Stomach (tissue), 19 donors: ENCODE data around the gene RAD51AP1. TPM values are rescaled to one million over a fixed set of nuclear protein-coding genes. Genes with fewer than 3 reads are reported as not detected.

Source experiments
- DNase-seq, 2 donors: peaks; one replicate each; pipeline versions ENCODE4 v3.0.0 to v3.0.0-alpha.2; 2013 to 2019
- H3K27ac ChIP-seq, 5 donors: fragments of 200-600 bp in 4 of 5; sonication (generic) in 4 of 5; one replicate each; pipeline ENCODE4 v1.5.1; 2013 to 2019; ENCODE audit warnings: mild to moderate bottlenecking in 1 of 5, moderate library complexity in 1 of 5
- H3K27me3 ChIP-seq, 3 donors: fragments of 200-600 bp; sonication (generic); one replicate each; pipeline ENCODE4 v1.5.1; 2017 to 2019; ENCODE audit warnings: mixed run types in 1 of 3
- H3K36me3 ChIP-seq, 4 donors: fragments of 200-600 bp; sonication (generic); 1 replicate in 3 of 4; 2 replicates in 1 of 4; pipeline ENCODE4 v1.5.1; 2016 to 2019
- H3K4me1 ChIP-seq, 4 donors: fragments of 200-600 bp; sonication (generic); one replicate each; pipeline ENCODE4 v1.5.1; 2016 to 2019
- H3K4me3 ChIP-seq, 4 donors: fragments of 200-600 bp; sonication (generic) in 3 of 4; one replicate each; pipeline ENCODE4 v1.5.1; 2016 to 2019; ENCODE audit warnings: mild to moderate bottlenecking in 1 of 4
- H3K9me3 ChIP-seq, 4 donors: fragments of 200-600 bp; sonication (generic); one replicate each; pipeline ENCODE4 v1.5.1; 2016 to 2019
- EP300 ChIP-seq: sonication (generic); formaldehyde crosslinking; IDR thresholded peaks from one replicate; pipeline ENCODE4 v1.6.1; 2017; ENCODE audit warnings: antibody characterized with exemption
- POLR2A ChIP-seq, 4 donors: fragments of 450-650 bp; IDR thresholded peaks; one replicate each; pipeline ENCODE4 v1.6.1; 2016; ENCODE audit warnings: antibody characterized with exemption in 4 of 4, control low read depth in 2 of 4, mild to moderate bottlenecking in 1 of 4, moderate library complexity in 1 of 4
- POLR2AphosphoS5 ChIP-seq, 3 donors: sonication (generic); formaldehyde crosslinking; IDR thresholded peaks; one replicate each; pipeline ENCODE4 v1.6.1; 2016; ENCODE audit warnings: antibody characterized with exemption in 3 of 3
- WGBS, 5 donors: extraction: QIAGEN DNeasy Blood & Tissue Kit in 3 of 5; methylation state at CpG; one replicate each; pipeline versions ENCODE4 v1.1.5 to v1.1.7; 2013 to 2018; 5-methylcytosine and 5-hydroxymethylcytosine counted together
- intact Hi-C: fragments of 100-400 bp; cut with DNase I; formaldehyde crosslinking; loops from one replicate; pipeline ENCODE4 v1.15.1; 2023; ENCODE audit warnings: low total_unique reads
- long read RNA-seq, 10 donors: transcript quantifications; one replicate each; lab custom pipeline, GENCODE V29; 2026
- polyA plus RNA-seq, 3 donors: library from polyadenylated mRNA; stranded (reverse); fragments of 200-250 nt; gene quantifications; one replicate each; pipeline ENCODE4 v1.2.3, GENCODE V29; 2013
- total RNA-seq, 5 donors: library from RNA; depleted of rRNA; stranded (reverse); fragments of >200 nt; gene quantifications; one replicate each; pipeline versions ENCODE4 v1.1.0 to v1.2.3, GENCODE V29; 2014 to 2016
- TF ChIP-seq, protein P1 (sequence below), 7 experiments: fragments of 450-650 bp in 4 of 7; fragments of 200-600 bp in 3 of 7; sonication (generic) in 3 of 7; IDR thresholded peaks; one replicate each; pipeline ENCODE4 v1.5.1; 2016 to 2019; ENCODE audit warnings: antibody characterized with exemption in 7 of 7, control low read depth in 2 of 7, mild to moderate bottlenecking in 1 of 7
- donor health status: healthy with polysubstance abuse.
- donor health status: Bipolar disorder and iron deficiency.
- donor health status: healthy.

The RAD51AP1 gene
- total RNA-seq (10 to 100 TPM in 2 of 5 donors, 1 to 10 TPM in 2, not detected in 1; 4.6 to 20.2 (median 10.6) TPM), polyA plus RNA-seq (1 to 10 TPM; 2.5 to 5.0 (median 4.3) TPM)
- long read RNA-seq, donor 1, partial matches to known transcripts = 0 of 1 reads
- long read RNA-seq, donor 1, other reads (novel, unspliced or antisense) = 0 of 1 reads
- long read RNA-seq, donor 2 = 0 reads
- long read RNA-seq, donor 3, partial matches to known transcripts = 0 of 2 reads
- long read RNA-seq, donor 3, other reads (novel, unspliced or antisense) = 0 of 2 reads
- long read RNA-seq, donor 4 = 0 reads
- long read RNA-seq, donor 5, partial matches to known transcripts = 0 of 2 reads
- long read RNA-seq, donor 5, other reads (novel, unspliced or antisense) = 0 of 2 reads
- long read RNA-seq, donor 6, partial matches to known transcripts = 0 of 2 reads
- long read RNA-seq, donor 6, other reads (novel, unspliced or antisense) = 0 of 2 reads
- long read RNA-seq, donor 7, partial matches to known transcripts = 0 of 2 reads
- long read RNA-seq, donor 7, other reads (novel, unspliced or antisense) = 0 of 2 reads
- long read RNA-seq, donor 8 = 0 reads
- long read RNA-seq, donor 9, partial matches to known transcripts = 0 of 4 reads
- long read RNA-seq, donor 9, other reads (novel, unspliced or antisense) = 0 of 4 reads
- long read RNA-seq, donor 10 = 0 reads

DNA sequence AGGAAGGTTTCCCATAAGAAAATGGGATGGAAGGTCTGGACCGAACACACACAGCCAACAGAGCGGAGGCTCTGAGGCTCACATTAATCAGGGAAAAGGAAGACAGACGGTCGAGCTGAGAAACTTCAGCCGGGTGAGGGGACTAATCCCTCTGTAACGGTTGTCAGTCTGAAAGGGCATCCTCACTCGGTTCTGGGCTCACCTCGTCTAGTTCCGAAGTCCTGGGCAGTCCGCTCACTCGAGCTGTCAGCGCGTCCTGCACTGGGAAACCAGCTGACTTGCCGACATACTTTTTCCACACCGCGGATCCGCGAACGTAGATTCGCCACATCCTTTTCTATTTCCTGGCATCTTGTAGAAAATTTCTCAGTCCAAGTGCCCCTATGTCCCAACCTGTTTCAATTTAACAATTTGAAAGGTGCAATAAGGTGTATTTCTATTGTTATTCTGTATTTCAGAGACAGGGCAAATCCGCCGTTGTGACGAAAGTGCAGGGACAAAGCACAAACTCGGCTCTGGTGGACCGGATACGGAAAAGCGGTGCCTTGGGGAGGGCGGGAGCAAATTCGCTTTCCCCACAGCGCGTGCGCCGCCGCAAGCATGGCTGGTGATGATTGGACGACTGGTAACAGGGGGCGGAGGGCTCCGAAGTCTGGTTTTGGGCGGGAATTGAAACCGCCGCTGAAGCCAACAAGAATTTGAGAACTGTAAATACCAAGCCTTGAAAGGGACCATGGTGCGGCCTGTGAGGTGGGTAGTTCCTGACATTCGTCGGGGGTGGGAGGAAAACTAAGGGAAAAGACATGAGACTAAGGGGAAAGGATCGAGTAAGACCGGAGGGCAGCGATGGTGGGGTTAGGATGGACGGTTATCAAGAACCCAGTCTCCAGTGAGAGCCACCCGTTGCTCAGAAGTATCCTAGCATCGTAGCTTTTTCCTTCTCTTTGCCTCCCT, at the start of gene RAD51AP1:
RAD51AP1 (plus strand) TSS at position 684 of the 954 bp plus-strand sequence; CDS start at position 734, 50 bp downstream.
- WGBS, 5 donors = 0 to 1% (median 0%) methylated on average over 48 to 49 of the region's 49 CpGs
- Histone ChIP-seq H3K4me1 (peaks cover 7 to 31% (median 24%) of the 10 kb centered on the region in 4 donors), H3K36me3 (peaks cover 5 to 20% (median 18%) of the 10 kb centered on the region in 4 donors), H3K27me3 (no peaks in the 10 kb centered on the region), H3K9me3 (no peaks in the 10 kb centered on the region), H3K27ac (peak within 1 kb of the TSS; percentile 63 to 96 (median 93)), H3K4me3 (peak within 1 kb of the TSS; percentile 63 to 85 (median 72))
- intact Hi-C loops = loop anchor here (10.0 kb wide), 1 partner anchor 224 kb away; no protein-coding TSS in a partner anchor
- peak; percentile 94 to 99 for DNase-seq
- TF ChIP-seq, protein P1, sequence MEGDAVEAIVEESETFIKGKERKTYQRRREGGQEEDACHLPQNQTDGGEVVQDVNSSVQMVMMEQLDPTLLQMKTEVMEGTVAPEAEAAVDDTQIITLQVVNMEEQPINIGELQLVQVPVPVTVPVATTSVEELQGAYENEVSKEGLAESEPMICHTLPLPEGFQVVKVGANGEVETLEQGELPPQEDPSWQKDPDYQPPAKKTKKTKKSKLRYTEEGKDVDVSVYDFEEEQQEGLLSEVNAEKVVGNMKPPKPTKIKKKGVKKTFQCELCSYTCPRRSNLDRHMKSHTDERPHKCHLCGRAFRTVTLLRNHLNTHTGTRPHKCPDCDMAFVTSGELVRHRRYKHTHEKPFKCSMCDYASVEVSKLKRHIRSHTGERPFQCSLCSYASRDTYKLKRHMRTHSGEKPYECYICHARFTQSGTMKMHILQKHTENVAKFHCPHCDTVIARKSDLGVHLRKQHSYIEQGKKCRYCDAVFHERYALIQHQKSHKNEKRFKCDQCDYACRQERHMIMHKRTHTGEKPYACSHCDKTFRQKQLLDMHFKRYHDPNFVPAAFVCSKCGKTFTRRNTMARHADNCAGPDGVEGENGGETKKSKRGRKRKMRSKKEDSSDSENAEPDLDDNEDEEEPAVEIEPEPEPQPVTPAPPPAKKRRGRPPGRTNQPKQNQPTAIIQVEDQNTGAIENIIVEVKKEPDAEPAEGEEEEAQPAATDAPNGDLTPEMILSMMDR (IDR thresholded peaks at IDR 0.05) = no peak
- TF ChIP-seq POLR2AphosphoS5 (IDR thresholded peaks at IDR 0.05) = peak; percentile 40 to 74 (median 66)

DNA sequence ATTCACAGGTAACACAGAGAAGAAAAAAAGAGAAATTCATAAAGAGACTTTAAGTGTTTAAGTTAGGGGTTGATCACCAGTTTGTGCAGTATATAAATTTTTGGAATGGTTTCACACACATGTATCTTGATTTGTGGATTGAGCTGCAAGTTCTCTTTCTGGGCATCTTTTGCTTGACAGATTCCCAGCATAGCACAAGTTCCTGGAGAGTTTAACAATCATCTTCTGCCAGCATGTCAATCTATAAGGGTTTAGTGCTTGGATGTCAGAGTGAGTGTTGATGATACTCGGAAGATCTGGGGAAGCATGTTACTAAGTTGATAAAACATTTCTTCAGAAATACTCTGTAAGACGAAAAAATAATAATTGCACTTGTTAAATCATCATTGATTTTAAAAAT, 49.1 kb upstream of the RAD51AP1 start:
- Histone ChIP-seq H3K4me1 (no peaks in the 10 kb centered on the region), H3K4me3 (no peak overlapping the region), H3K27me3 (no peaks in the 10 kb centered on the region), H3K27ac (no peak overlapping the region), H3K9me3 (no peaks in the 10 kb centered on the region), H3K36me3 (peaks cover 0 to 56% (median 44%) of the 10 kb centered on the region in 4 donors)
- WGBS, 5 donors = 88 to 96% (median 93%) methylated on average over 2 of the region's 2 CpGs
- no peak for DNase-seq
- TF ChIP-seq POLR2AphosphoS5 (IDR thresholded peaks at IDR 0.05) (no peak), POLR2A (IDR thresholded peaks at IDR 0.05) (no peak), EP300 (no peak)
- TF ChIP-seq, protein P1 (IDR thresholded peaks at IDR 0.05) = no peak
- intact Hi-C loops = no loop called here

- no peak overlapping the region for H3K27ac ChIP-seq
- H3K36me3 ChIP-seq = peaks cover 4 to 70% (median 55%) of the 10 kb centered on the region in 4 donors
- TF ChIP-seq POLR2A (IDR thresholded peaks at IDR 0.05) (no peak), POLR2AphosphoS5 (IDR thresholded peaks at IDR 0.05) (no peak), EP300 (no peak)
- TF ChIP-seq, protein P1 (IDR thresholded peaks at IDR 0.05) = no peak
- H3K4me1 ChIP-seq = no peaks in the 10 kb centered on the region
- no peaks in the 10 kb centered on the region for H3K27me3 ChIP-seq
- no peaks in the 10 kb centered on the region for H3K9me3 ChIP-seq
- DNase-seq = no peak
- intact Hi-C loops = no loop called here
- WGBS, 5 donors = 95 to 100% (median 96%) methylated on average over 1 of the region's 1 CpG
- H3K4me3 ChIP-seq = no peak overlapping the region
These were observed 47.7 kb upstream of the RAD51AP1 start for GRCh38 chr12:4490973-4491372.
